GM18909 (cell line): ENCODE data around the gene TMC6.

ENCODE experiments used
- ATAC-seq: cut with Tn5 transposase; IDR thresholded peaks from one replicate; pipeline ENCODE4 v1.9.1; 2021; ENCODE audit warnings: mild to moderate bottlenecking; ENCODE audit not compliant: unreplicated experiment, poor library complexity

TMC6 gene

DNA sequence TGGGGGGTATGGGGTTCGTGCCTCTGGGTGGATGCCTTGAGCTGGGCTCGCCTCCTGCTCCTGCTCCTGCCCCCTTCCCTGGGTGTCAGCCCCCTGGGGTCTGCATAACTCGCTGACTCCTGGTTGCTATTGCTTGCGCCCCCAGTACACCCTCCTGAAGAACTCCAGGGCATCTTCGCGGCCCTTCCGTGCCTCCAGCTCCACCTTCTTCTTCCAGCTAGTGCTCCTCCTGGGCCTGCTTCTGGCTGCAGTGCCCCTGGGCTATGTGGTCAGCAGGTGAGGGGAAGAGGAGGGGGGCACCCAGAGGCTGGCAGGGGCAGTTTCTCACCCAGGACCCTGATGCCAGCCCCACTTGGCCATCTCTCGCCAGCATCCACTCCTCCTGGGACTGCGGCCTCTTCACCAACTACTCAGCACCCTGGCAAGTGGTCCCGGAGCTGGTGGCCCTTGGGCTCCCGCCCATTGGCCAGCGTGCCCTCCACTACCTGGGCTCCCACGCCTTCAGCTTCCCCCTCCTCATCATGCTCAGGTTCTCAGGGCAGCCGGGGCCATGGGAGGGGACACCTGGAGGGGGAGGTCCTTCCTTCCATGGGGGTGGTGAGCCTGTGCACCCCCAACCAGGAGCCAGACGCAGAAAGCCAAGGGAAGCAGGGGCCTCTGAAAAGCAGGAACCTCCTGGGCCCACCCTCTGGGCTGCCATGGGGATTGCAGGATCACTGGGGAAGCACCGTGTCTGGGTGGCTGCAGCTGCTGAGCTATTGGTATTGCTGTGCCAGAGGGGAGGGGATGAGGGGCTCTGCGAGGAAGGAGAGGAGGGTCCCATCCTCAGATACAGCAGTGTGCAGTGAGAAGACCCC, 9.9 kb upstream of the TMC6 start:
- ATAC-seq, result no peak

DNA sequence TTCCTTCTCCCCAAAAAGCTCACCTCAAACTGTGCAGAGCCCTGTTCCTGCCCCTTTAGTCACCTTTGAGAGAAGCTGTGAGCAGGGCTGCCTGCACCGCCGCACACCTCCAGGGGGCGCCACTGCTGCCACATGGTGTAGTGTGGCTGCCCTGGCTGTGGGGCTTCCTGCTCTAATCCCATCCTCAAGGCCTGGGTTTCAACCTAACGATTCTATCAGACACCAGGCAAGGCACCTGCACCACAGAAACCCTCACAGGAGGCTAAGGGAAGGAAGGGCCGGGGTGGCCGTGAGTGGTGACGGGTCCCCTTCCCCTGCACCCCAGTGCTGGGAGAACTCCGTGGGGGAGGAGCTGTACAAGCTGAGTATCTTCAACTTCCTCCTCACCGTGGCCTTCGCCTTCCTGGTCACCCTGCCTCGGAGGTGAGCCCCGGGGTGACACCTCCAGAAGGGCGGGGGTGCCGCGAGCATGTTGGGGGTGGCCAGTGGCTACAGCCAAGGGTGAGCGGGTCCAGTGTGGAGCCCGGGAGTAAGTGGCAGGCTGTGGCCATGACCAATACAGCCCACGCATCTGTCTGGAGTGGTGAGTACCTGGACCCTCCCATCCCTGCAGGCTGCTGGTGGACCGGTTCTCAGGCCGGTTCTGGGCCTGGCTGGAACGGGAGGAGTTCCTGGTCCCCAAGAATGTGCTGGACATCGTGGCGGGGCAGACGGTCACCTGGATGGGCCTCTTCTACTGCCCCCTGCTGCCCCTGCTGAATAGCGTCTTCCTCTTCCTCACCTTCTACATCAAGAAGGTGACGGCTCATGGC, 9.0 kb upstream of the TMC6 start:
- ATAC-seq, result no peak

DNA sequence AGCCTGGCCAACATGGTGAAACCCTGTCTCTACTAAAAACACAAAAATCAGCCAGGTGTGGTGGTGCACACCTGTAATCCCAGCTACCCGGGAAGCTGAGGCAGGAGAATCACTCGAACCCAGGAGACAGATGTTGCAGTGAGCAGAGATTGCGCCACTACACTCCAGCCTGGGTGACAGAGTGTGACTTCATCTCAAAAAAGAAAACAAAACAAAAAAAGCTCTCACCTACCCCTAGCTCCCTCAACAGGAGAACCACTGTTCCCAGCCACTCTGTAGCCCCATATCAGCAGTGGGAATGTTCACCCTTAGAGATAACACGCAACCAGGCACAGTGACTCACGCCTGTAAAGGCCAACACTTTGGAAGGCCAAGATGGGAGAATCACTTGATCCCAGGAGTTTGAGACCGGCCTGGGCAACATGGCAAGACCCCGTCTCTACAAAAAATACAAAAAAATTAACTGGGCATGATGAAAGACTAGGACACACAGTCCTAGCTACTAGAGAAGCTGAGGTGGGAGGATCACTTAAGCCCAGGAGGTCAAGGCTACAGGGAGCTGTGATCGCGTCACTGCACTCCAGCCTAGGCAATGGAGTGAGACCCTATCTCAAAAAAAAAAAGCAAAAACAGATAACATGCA, 7.4 kb upstream of the TMC6 start:
- no peak for ATAC-seq

DNA sequence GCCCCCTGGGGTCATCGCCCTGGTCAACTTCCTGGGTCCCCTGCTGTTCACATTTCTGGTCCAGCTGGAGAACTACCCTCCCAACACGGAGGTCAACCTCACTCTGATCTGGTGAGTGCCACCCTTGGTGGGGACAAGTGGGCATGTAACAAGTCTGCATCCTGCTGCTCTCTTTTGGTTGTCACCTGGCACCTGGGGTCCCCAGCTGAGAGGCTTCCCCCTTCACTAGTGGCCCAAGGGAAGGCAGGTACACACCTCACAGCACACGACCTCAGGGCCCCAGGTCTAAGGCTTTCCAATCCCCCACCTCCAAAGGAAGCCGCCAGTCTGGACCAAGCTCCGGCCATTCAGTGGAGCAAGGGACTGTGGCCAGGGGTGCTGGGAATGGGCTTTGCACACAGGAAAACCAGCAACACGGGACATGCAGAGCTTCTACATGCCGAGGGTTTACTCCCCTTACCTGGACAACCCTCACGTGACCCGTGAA, 6.4 kb upstream of the TMC6 start:
- ATAC-seq, result no peak

DNA sequence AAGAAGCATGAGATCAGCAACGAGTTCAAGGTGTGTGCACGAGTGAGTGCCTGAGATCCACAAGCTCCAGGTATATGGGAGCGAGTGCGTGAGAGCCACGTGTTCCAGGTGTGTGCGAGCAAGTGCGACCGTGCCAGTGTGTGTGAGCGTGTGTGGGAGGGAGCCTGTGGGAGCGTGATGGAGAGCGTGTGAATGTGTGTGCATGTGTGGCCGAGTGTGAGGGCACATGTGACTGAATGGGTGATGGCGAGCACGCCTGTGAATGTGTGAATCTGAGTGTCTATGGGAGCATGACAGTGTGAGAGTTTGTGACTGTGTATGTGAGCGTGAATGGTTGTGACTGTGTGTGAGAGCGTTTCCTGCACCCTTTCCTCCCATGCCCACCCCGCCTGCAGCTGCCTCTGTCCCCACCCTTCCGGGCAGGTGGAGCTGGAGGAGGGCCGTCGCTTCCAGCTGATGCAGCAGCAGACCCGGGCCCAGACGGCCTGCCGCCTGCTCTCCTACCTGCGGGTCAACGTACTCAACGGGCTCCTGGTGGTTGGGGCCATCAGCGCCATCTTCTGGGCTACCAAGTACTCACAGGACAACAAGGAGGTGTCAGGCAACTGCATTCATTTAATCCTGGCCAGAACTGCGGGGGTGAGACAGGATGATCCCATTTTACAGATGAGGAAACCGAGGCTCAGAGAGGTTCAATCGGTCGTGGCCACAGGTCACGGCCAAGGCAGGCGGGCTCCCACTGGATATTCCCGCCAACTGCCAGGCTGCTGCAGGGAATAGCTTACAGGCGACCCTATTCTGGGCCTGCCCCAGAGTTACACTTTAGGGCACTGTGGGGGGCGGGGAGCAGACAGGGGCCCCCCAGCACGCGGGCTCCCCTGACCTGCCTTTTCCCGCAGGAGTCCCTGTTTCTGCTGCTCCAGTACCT, 5.7 kb upstream of the TMC6 start:
- ATAC-seq, result no peak

DNA sequence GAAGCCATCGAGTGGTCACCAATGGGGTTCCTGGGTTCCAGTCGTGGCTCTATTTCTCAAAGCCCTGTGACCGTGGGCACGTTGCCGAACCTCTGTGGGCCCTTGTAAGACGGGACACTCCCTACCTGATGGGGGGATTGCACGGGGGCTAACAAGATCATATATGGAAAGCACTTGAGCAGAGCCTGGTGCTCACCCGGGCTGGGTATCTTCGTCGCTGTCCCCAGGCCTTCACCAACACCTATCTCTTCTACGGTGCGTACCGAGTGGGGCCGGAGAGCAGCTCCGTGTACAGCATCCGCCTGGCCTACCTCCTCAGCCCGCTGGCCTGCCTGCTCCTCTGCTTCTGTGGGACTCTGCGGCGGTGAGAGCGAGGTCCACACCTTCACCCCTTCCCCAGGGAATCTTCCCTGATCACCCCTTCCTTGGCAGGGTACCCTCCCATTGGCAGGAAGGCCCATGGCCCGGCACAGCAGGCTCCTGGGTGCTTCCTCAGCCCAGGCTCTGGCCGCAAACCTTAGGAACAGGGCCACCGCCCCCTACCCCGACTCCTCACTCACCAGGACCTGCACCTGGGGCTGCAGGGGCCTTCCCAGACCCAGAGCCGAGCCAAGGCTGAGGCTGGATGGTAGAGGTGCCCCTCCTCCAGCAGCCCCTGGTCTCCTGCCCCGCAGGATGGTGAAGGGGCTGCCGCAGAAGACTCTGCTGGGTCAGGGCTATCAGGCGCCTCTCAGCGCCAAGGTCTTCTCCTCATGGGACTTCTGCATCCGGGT, 4.8 kb upstream of the TMC6 start:
- no peak for ATAC-seq

DNA sequence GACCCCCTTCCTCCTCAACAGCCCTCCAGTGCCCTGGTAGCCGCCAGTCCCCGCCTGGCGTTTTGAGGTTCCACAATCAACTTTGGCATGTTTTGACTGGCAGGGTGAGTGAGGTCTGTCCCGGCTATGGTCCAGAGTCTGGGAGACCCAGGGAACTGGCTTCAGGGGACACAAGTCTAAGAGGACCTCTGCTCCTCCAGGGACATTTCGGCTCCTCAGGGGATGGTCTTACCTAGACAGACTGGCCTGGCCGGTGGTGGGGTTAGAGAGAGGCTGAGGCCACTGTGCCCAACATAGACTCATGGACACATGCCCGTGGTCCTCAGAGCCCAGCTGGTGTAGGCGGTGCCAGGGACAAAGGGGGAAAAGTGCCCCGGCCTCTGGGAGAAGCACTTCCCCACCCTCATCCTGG, 4.2 kb upstream of the TMC6 start:
- no peak for ATAC-seq

DNA sequence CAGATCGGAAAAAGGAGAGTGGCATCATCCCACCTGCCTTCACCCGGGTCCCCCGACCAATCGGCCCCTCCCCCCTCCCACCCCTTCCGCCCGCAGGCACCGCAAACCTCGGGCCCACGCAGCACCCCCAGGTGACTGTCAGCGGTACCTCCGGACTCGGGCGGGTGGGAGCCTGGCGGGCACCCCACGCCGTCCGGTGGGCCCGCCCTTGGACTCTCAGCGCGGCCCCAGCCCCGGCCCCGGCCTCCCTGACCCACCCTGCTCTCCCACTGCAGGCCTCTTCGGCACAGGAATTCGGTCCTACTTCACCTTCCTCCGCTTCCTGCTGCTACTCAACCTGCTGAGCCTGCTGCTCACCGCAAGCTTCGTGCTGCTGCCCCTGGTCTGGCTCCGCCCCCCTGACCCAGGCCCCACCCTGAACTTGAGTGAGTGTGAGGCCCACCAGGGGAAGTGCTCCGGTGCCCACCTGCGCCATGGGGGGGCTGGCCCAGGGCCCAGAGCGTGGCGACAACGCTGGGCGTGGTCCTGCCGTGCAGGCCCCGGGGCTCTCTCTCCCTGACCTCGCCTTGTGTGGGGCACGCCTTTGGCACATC, 3.6 kb upstream of the TMC6 start:
- ATAC-seq, result peak; percentile 27

DNA sequence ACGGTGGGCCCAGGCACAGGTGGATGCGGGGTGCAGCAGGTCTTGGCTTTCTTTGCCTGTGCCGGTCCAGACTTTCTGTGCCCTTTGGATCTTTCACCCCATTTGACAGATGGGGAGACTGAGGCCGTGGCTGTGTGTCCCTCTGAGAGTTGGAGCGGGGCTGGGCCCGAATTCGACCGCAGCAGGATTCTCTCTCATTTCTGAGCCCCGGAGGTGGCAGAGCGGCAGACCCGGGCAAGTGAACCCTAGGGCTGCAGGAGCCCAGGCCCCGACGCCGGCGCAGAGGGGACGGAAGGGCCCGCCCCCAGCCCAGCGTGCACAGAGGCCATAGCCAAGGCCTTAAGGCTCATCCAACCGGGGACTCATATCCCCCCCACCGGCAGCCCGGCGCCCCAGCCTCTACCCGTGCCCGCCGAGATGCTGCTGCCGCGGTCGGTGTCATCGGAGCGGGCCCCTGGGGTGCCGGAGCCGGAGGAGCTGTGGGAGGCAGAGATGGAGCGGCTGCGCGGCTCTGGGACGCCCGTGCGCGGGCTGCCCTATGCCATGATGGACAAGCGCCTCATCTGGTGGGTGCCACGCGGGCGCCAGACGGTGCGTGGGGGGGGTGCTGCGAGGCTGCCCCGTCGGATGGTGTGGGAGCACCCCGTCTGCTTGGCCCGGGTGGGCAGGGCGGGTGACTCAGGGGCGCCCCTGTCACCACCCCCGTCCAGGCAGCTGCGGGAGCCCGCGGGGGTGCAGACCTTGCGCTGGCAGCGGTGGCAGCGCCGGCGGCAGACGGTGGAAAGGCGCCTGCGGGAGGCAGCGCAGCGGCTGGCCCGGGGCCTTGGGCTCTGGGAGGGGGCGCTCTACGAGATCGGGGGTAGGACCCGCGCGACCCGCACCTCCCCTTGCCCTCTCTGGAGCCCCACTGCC, 2.9 kb upstream of the TMC6 start:
- no peak for ATAC-seq

DNA sequence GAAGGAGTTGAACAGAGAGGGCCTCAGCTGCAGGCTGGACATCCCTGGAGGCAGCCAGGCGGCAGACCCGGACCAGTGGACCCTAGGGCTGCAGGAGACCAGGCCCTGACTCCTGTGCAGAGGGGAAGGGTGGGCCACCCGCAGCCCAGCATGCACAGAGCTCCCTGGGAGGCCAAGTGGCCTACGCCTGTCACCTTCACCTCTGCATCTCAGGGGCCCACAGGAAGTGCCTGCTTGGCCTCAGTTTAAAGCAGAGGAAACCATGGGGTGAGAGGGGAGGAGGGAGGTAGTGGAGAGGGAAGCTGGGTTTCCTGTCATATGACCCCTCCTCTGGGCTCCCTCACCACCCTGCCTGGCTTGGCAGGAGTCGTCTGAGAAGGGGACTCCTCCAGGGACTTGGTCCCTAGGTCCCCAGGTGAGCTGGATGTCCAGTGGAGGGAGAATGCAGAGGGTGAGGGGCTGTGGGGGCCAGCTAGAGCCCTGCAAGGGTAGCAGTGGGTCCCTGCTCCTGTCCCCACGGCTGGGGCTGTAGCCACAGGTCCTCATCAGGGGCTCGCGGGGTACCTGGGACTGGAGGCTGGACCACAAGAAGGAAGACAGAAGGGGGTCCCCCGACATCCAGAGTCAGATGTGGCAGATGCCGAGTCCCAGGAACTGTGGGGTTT, 2.0 kb upstream of the TMC6 start, which contains the start of gene TMC8:
TMC8 (plus strand) TSS at position 335 of the 665 bp plus-strand sequence. CDS start 818 bp downstream, outside the sequence.
- peak; percentile 22 for ATAC-seq

DNA sequence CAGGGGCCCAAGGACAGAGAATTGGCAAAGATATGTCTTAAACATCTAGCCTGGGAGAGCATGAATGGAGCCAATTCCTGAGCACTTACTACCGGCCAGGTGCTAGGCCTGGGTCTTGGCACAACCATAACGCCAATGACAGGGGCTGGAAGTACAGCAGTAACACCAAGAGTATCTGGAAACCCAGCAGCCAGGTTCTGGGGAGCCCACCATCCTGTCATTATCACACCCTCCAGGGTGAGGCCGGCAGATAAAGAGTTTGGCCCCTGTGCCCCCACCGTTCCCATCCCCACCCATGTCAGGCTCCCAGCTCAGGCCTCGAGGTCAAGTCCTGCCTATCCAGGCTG, 1.5 kb upstream of the TMC6 start:
- no peak for ATAC-seq

DNA sequence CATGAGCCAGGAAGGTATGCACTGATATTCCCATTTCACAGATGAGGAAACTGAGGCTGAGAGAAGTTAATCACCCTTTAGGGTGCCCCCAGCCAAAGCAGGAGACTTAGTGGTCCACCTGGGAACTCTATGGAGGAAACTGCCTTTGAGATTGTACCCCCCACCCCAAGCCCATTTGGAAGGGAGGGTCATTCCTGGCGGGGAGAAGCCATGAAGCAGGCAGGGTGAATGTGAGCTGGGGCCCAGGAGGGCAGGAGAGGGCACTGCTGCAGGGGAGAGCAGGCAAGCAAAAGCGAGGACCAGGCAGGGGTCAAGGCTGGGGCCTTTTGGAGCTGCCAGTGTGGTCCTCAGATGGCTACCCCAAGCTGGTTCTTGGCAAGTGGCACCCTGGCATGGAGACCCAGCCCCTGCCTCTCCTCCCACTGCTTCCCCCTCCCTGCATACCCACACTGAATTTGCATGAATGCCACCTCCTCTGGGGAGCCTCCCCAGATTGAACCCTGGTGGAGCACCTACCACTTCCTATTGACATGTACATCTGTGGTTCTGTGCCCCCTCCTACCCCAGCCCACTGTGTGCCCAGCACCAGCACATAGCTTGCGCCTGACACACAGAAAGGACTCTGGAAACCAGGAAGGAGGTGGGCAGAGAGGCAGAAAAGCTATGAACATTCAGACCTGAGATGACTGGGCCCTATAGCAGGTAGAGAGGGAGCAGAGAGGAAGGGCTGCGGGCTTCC, 965 bp upstream of the TMC6 start:
- ATAC-seq, result no peak

DNA sequence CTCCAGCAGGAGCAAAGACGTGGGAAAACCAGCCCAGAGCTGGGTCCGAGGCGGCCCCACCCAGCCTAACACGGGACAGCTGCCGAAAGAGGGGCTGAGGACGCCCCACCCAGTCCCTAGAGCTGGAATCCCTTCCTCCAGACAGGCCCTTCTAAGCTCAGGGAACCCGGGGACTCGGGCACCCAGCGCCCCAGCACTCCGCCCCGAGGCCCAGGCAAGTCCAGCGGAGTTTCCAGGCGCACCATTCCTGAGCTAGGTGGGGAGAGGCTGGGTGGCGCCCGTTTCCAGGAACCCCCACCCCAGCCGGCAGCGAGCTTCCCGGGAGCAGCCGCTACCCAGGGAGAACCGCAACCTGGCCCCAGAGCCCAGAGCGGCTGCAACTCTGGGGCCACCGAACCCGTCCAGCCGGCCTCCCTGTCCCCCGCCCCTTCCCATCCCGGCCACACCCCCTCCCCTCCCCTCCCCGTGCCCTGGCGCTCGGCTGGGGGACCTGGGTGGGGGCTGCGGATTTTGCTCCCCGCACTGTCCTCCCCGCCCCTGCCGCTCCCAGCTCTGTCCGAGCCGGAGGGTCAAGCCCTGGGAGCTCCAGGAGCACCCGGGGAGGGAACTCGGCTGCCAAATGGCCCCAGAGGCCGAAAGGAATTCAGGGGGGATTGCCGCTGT, 536 bp downstream of the TMC6 start:
- no peak for ATAC-seq

DNA sequence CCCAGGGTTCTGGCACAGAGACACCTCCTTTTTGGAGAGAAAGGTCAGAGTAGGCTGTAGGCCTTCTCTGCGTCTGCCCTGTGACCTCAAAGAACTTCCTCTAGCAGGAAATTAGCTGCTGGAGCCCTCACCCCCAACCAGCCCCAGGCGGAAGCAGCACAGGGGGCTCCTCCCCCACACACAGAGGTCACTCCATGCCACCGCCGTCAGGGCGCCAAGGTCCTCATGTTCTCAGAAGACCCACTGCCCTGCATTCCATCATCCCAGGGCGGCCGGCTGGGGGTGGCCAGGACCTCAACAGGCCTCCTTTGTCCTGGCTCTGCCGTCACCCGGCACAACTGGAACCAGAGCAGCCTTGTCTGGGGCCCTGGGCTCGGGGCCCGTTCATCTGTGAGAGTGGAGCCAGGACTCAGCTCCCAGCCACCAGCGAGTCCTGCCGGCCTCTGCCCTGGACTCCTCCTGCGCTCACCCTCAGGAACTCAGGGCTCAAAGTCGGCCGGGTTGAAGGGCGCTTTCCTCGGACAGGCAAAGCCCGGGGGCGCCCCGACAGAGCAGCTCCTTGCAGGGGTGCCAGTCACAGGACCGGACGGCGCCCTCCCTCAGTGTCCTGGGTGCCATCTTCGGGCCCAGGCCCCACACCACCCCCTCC, 1.2 kb downstream of the TMC6 start:
- no peak for ATAC-seq

DNA sequence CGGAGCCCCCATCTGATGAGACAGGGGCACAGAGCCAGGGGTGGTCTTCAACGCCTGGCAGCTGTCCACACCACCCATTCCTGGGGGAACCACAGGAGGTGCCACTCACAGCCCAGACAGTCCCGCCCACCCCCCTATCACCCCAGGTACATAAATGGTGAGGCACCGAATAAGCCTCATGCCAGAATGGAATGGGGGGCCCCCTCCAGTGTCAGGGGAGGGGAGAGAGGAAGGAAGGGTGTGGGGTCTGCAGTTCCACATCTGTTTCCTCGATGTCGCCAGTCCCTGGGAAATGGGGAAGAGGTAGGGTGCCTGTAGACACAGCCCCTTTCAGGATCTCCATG, 1.7 kb downstream of the TMC6 start:
- ATAC-seq, result no peak
